SH-SY5Y (cell line): ENCODE measurements around the gene NOX5.

Experiments used
- GATA2 ChIP-seq: IDR thresholded peaks from 2 replicates; pipeline ENCODE4 v1.6.1; 2011; ENCODE audit warnings: mild to moderate bottlenecking, low read depth, low read length
- GATA3 ChIP-seq: IDR thresholded peaks from 2 replicates; pipeline ENCODE4 v1.6.1; 2011; ENCODE audit warnings: low read depth, mild to moderate bottlenecking, low read length, moderate library complexity

DNA sequence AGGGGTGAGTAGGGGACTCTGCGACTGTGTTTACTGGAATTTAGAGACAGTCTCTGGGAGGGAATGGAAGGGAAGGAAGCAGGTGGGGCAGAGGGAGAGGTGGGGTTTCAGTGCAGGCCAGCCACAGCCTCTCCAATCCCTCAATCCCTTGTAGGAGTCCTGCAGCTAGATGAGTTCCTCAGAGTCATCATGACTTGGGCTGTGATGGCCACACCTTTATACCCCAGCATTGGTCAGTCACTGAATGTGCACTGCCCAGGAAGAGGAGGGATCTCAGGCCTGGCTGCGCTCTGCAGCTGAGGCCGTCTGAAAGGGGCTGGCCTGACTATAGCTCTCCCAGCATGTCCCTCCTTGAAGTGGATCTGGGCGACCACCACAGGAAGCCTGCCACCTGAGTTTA lies 78.6 kb downstream of the NOX5 start:
- TF ChIP-seq GATA2: no peak
- TF ChIP-seq GATA3: no peak
